Large intestine (tissue), 3 donors: ENCODE data around the gene ZMYND15. TPM values are rescaled to one million over a fixed set of nuclear protein-coding genes. Genes with fewer than 3 reads are reported as not detected.
"Not testable (repeated sequence)": the region's sequence is repeated elsewhere in the genome, so short reads cannot be mapped to it uniquely, and the experiment has no call there.

Experiments
- DNase-seq, 2 donors: peaks; one replicate each; pipeline versions ENCODE4 v3.0.0 to v3.0.0-alpha.2; 2013
- H3K27ac ChIP-seq: one replicate; pipeline ENCODE4 v1.5.1; 2013; ENCODE audit warnings: low read length
- H3K27me3 ChIP-seq: 2 replicates; pipeline ENCODE4 v1.6.1; 2013; ENCODE audit warnings: low read length; ENCODE audit not compliant: control insufficient read depth, insufficient read depth
- H3K36me3 ChIP-seq: 2 replicates; pipeline ENCODE4 v1.6.1; 2013; ENCODE audit warnings: low read length; ENCODE audit not compliant: control insufficient read depth, insufficient read depth
- H3K4me1 ChIP-seq: one replicate; pipeline ENCODE4 v1.6.1; 2013; ENCODE audit warnings: low read length; ENCODE audit not compliant: control insufficient read depth, insufficient read depth
- H3K4me3 ChIP-seq: one replicate; pipeline ENCODE4 v1.5.1; 2013; ENCODE audit warnings: low read length
- H3K9me3 ChIP-seq: one replicate; pipeline ENCODE4 v1.6.1; 2013; ENCODE audit warnings: mild to moderate bottlenecking, low read depth, low read length, moderate library complexity; ENCODE audit not compliant: control insufficient read depth
- WGBS: methylation state at CpG from one replicate; pipeline ENCODE4 v1.1.5; 2013; ENCODE audit warnings: low lambda C conversion rate; ENCODE audit not compliant: insufficient coverage; 5-methylcytosine and 5-hydroxymethylcytosine counted together
- polyA plus RNA-seq: library from polyadenylated mRNA; unstranded; fragments of 120-200 nt; gene quantifications from one replicate; pipeline ENCODE4 v1.2.1, GENCODE V29; 2013

The ZMYND15 gene
- polyA plus RNA-seq, 1 donor = 5.1 TPM

- Histone ChIP-seq H3K4me3 (peak overlapping the region; percentile 99), H3K4me1 (peaks cover 13% of the 10 kb centered on the region), H3K27ac (peak overlapping the region; percentile 76)
- not testable (repeated sequence) for DNase-seq, H3K9me3 ChIP-seq, H3K36me3 ChIP-seq, H3K27me3 ChIP-seq
- 67% methylated on average over 1 of the region's 14 CpGs for WGBS
Observed at GRCh38 chr17:4704574-4704907, 35.1 kb upstream of the ZMYND15 start.

DNA sequence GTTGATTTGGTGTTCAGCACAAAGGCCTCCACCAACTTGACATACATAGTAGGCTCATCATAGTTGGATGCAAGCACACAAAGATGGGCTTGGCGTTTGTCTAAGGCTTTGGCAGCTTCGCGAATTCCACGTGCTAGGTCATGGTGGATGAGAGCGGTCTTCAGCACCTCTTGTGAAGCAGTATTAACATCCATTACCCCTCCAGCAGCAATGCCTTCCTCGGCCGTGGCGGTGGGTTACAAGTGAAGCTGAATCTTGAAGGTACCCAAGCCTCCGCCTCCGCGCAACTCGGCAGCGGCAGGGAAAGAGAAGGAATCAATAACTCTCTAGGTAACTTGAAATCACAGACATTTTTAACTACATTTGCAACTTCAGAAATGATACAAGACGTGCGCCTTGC lies 34.6 kb upstream of the ZMYND15 start:
- WGBS = 100% methylated on average over 1 of the region's 15 CpGs
- H3K27ac ChIP-seq = no peak overlapping the region

DNA sequence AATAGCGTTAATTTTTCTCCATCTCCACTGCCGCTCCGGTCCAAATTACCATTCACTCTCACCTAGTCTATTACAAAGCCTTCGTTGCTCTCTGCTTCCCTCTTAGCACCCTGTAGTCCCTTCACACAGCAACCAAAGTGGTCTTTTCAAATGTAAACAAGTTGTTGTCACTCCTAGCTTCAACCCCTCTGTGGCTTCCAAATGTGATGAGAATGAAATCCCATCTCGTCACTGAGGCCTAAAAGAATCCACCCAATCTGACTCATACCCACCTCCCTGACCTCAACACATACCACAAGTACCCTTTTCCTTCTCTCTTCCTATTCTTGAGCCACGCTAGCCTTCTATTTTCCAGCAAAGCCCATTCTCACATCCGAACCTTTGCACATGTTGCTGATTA lies 33.5 kb upstream of the ZMYND15 start:
- no peaks in the 10 kb centered on the region for H3K36me3 ChIP-seq
- H3K9me3 ChIP-seq = peaks cover 2% of the 10 kb centered on the region
- no peak overlapping the region for H3K4me3 ChIP-seq
- WGBS = 93% methylated on average over 4 of the region's 7 CpGs
- no peak for DNase-seq
- H3K27me3 ChIP-seq = no peaks in the 10 kb centered on the region
- no peak overlapping the region for H3K27ac ChIP-seq
- peaks cover 18% of the 10 kb centered on the region for H3K4me1 ChIP-seq

More for the DNA sequence above, 34.6 kb upstream of the ZMYND15 start:
- no peak for DNase-seq
- no peak overlapping the region for H3K4me3 ChIP-seq
- H3K4me1 ChIP-seq = peaks cover 15% of the 10 kb centered on the region
- no peaks in the 10 kb centered on the region for H3K27me3 ChIP-seq
- peaks cover 2% of the 10 kb centered on the region for H3K9me3 ChIP-seq
- H3K36me3 ChIP-seq = no peaks in the 10 kb centered on the region

DNA sequence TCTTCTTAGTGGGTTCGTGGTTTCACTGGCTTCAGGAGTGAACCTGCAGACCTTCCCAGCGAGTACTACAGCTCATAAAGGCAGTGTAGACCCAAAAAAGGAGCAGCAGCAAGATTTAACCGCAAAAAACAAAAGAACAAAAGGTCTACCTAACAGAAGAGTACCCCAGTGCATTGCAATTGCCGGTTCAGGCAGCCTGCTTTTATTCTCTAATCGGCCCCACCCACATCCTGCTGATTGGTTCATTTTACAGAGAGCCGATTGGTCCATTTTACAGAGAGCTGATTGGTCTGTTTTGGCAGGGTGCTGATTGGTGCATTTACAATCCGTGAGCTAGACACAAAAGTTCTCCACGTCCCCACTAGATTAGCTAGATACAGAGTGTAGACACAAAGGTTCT lies 31.2 kb upstream of the ZMYND15 start:
- peaks cover 26% of the 10 kb centered on the region for H3K4me1 ChIP-seq
- no peaks in the 10 kb centered on the region for H3K27me3 ChIP-seq
- no peak overlapping the region for H3K27ac ChIP-seq
- H3K9me3 ChIP-seq = peaks cover 2% of the 10 kb centered on the region
- WGBS = 92% methylated on average over 2 of the region's 8 CpGs
- H3K4me3 ChIP-seq = no peak overlapping the region
- DNase-seq = no peak
- H3K36me3 ChIP-seq = no peaks in the 10 kb centered on the region

DNA sequence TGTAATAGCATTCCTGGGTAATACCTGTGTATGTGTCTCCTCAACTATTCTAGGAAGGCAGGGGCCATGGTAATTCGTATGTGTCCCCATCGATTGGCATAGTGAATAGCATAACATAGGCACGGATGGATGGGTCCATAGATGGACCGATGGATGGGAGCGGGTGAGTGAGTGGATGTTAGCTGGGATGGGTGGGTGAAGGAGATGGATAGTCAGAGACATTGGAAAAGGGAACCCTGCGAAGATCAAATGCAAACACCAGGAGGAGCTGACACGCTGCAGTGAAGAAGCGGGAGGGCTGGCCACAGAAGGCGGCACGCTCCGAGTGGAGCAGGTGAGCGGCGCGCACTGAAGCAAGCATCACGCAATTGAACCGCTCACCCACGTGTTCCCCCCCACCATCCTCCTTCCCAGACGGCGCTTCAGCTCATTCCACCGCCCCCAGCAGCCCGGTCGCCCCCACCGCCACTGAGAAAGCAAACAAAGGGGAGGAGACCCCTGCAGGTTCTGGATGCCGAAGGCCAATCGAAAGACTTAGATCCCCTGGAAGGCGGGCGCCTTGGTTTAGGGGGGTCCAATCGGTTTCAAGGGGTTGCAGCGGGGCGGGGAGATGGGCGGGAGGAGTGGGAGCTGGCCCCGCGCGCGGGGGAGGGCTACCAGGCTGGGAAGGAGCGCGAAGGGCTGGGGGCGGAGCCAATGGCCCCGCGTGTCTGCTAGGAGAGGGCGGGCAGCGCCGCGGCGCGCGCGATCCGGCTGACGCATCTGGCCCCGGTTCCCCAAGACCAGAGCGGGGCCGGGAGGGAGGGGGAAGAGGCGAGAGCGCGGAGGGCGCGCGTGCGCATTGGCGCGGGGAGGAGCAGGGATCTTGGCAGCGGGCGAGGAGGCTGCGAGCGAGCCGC lies 29.6 kb upstream of the ZMYND15 start, which contains the start of gene ARRB2:
TSS of gene ARRB2 (plus strand) at position 839 of the 899 bp plus-strand sequence. CDS start 90 bp downstream, outside the sequence.
- Histone ChIP-seq H3K4me1 (peaks cover 35% of the 10 kb centered on the region), H3K4me3 (peak within 1 kb of the TSS; percentile 77), H3K9me3 (peaks cover 2% of the 10 kb centered on the region), H3K36me3 (peaks cover 2% of the 10 kb centered on the region), H3K27me3 (no peaks in the 10 kb centered on the region), H3K27ac (peak within 1 kb of the TSS; percentile 93)
- DNase-seq = peak; percentile 99 to 100
- WGBS = 0% methylated on average over 1 of the region's 67 CpGs

DNA sequence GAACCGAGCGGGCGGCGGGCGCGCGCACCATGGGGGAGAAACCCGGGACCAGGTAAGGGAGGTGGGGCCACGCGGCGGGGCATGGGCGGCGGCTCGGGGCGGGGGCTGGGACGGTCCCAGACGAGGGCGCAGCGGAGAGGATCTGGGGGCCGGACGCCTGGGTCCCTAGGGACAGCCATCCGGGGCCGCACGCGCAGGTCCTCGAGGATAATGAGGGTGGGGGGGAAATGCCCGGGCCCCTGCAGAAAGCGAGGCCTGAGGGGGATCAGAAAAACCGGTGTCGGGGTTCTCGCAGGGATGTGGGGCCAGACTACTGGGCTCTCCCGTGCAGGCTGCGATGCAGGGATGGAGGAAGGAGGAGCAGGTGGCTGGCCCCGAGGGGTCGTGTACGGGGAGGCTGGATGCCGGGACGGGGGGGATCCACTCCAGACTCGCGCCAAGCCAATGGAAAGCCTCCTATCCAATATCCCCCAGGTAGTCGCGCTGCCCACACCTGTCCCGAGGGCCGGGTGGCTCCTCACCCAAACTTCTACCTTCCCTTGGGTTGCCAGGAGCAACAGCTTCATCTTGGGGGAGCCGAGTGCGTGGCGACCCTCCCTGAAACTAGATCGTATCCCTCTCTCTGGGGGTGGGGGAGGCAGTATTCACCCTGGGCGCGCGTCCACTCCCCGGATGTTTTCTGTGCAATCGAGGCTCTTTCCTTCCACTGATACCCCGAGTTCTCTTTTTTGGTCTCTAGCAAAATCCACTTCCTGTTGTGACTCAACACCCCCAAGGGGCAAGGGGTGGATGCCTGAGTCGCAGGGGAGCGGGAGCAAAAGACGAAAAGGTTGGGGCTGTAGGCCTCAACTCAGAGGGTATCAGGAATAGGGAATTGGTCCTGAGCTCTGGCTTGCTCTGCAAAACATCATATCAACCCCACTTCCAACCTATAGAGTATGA lies 28.7 kb upstream of the ZMYND15 start:
- Histone ChIP-seq H3K4me3 (peak overlapping the region; percentile 77), H3K9me3 (peaks cover 2% of the 10 kb centered on the region), H3K27me3 (no peaks in the 10 kb centered on the region), H3K27ac (peak overlapping the region; percentile 93), H3K36me3 (peaks cover 9% of the 10 kb centered on the region), H3K4me1 (peaks cover 37% of the 10 kb centered on the region)
- no peak for DNase-seq
- 20% methylated on average over 1 of the region's 57 CpGs for WGBS

GRCh38 chr17:4711661-4712181 lies 27.9 kb upstream of the ZMYND15 start:
- DNase-seq = peak; percentile 72 to 91
- Histone ChIP-seq H3K36me3 (peaks cover 15% of the 10 kb centered on the region), H3K4me3 (peak overlapping the region; percentile 77), H3K27me3 (no peaks in the 10 kb centered on the region), H3K4me1 (peaks cover 37% of the 10 kb centered on the region), H3K27ac (peak overlapping the region; percentile 93), H3K9me3 (peaks cover 2% of the 10 kb centered on the region)
- no CpG with 5 or more reads among the region's 6 CpGs for WGBS

DNA sequence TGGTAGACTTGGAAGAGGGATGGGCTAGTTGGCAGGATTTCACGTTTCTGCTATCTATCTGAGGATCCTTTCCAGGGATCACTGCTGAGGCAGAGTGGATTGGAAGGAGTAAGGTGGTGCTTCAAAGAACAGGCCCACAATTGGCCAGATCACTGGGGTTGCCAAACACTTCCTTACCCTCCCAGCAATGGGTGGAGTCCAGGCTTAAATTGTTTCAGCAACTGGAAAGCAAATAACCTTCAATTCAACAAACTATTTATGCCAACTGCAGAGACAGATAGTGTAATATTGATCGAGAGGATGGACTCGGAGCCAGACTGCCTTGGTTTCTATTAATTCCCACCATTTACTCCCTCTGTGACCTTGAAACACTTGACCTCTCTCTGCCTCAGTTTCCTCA lies 27.1 kb upstream of the ZMYND15 start:
- H3K9me3 ChIP-seq = peaks cover 2% of the 10 kb centered on the region
- H3K4me1 ChIP-seq = peaks cover 37% of the 10 kb centered on the region
- DNase-seq = no peak
- H3K27me3 ChIP-seq = no peaks in the 10 kb centered on the region
- peak overlapping the region; percentile 93 for H3K27ac ChIP-seq
- no peak overlapping the region for H3K4me3 ChIP-seq
- WGBS = no CpG with 5 or more reads among the region's 3 CpGs
- H3K36me3 ChIP-seq = peaks cover 23% of the 10 kb centered on the region

GRCh38 chr17:4714340-4715062 lies 25.1 kb upstream of the ZMYND15 start:
- H3K9me3 ChIP-seq, H3K27me3 ChIP-seq, H3K27ac ChIP-seq, DNase-seq, H3K4me3 ChIP-seq: not testable (repeated sequence)
- Histone ChIP-seq H3K4me1 (peaks cover 35% of the 10 kb centered on the region), H3K36me3 (peaks cover 43% of the 10 kb centered on the region)
- WGBS = no CpG with 5 or more reads among the region's 15 CpGs
